HepG2 (cell line): ENCODE measurements around the gene BRCA1. TPM values are rescaled to one million over a fixed set of nuclear protein-coding genes. Genes with fewer than 3 reads are reported as not detected.

ENCODE experiments used
- CCAR2 ChIP-seq: fragments of 200-400 bp; formaldehyde crosslinking; optimal IDR thresholded peaks from 2 replicates; pipeline ENCODE3; 2018; ENCODE audit warnings: low read depth, mild to moderate bottlenecking, low read length, moderate library complexity
- FOXM1 ChIP-seq: sonication (generic); formaldehyde crosslinking; IDR thresholded peaks from 2 replicates; pipeline ENCODE4 v1.5.0; 2020; ENCODE audit warnings: missing genetic modification reagents
- HOXA3 ChIP-seq: sonication (generic); formaldehyde crosslinking; IDR thresholded peaks from 2 replicates; pipeline ENCODE4 v1.5.0; 2020; ENCODE audit warnings: missing genetic modification reagents
- MAX ChIP-seq: IDR thresholded peaks from 2 replicates; pipeline ENCODE4 v1.6.1; 2012; ENCODE audit warnings: inconsistent platforms
- TBL1XR1 ChIP-seq: fragments of 150-350 bp; IDR thresholded peaks from 2 replicates; pipeline ENCODE4 v1.6.1; 2014; ENCODE audit warnings: borderline replicate concordance, low read length; ENCODE audit not compliant: partially characterized antibody
- TEAD2 ChIP-seq: sonication (generic); formaldehyde crosslinking; IDR thresholded peaks from 2 replicates; pipeline ENCODE4 v1.9.0; 2021; ENCODE audit warnings: missing genetic modification reagents
- THAP11 ChIP-seq: IDR thresholded peaks from 2 replicates; pipeline ENCODE4 v1.6.1; 2016; ENCODE audit warnings: missing biosample characterization, missing genetic modification reagents
- ZNF224 ChIP-seq: sonication (generic); formaldehyde crosslinking; IDR thresholded peaks from 2 replicates; pipeline ENCODE4 v1.5.0; 2020; ENCODE audit warnings: mild to moderate bottlenecking, missing genetic modification reagents
- ZNF263 ChIP-seq: sonication (generic); formaldehyde crosslinking; IDR thresholded peaks from 2 replicates; pipeline ENCODE4 v1.4.0; 2020; ENCODE audit warnings: missing genetic modification reagents
- ZNF329 ChIP-seq: sonication (generic); formaldehyde crosslinking; IDR thresholded peaks from 2 replicates; pipeline ENCODE4 v1.9.0; 2021; ENCODE audit warnings: low read depth, mild to moderate bottlenecking, missing genetic modification reagents
- ZNF33B ChIP-seq: sonication (generic); formaldehyde crosslinking; IDR thresholded peaks from 2 replicates; pipeline ENCODE4 v1.5.1; 2020; ENCODE audit warnings: mild to moderate bottlenecking, missing genetic modification reagents
- ZNF468 ChIP-seq: sonication (generic); formaldehyde crosslinking; IDR thresholded peaks from 2 replicates; pipeline ENCODE4 v1.8.0; 2022; ENCODE audit warnings: mild to moderate bottlenecking, moderate library complexity, missing genetic modification reagents
- ZNF562 ChIP-seq: sonication (generic); formaldehyde crosslinking; IDR thresholded peaks from 2 replicates; pipeline ENCODE4 v1.8.0; 2022; ENCODE audit warnings: missing genetic modification reagents, borderline replicate concordance
- ZNF770 ChIP-seq: sonication (generic); formaldehyde crosslinking; IDR thresholded peaks from 2 replicates; pipeline ENCODE4 v1.5.0; 2020; ENCODE audit warnings: mild to moderate bottlenecking, missing genetic modification reagents
- ZNF878 ChIP-seq: sonication (generic); formaldehyde crosslinking; IDR thresholded peaks from 2 replicates; pipeline ENCODE4 v1.8.1; 2023; ENCODE audit warnings: mild to moderate bottlenecking, missing genetic modification reagents, moderate library complexity
- ZSCAN21 ChIP-seq: sonication (generic); formaldehyde crosslinking; IDR thresholded peaks from 2 replicates; pipeline ENCODE4 v1.8.0; 2022; ENCODE audit warnings: mild to moderate bottlenecking, missing genetic modification reagents, moderate library complexity, borderline replicate concordance
- polyA plus RNA-seq, 8 experiments: library from polyadenylated mRNA; depleted of rRNA in 3 of 8; stranded (reverse) in 7 of 8; unstranded in 1 of 8; fragments of >200 nt; fragmentation: Illumina TruSeq in 4 of 8; extraction: Trizol in 4 of 8; gene quantifications; 2 replicates each; pipeline versions ENCODE4 v1.2.1 to v1.2.3, GENCODE V29; 2011 to 2016; ENCODE audit warnings: low read depth in 4 of 8, missing spikeins in 1 of 8, mixed read lengths in 1 of 8; ENCODE audit not compliant: insufficient read depth in 1 of 8
- total RNA-seq, 5 experiments: library from RNA; depleted of rRNA; stranded (reverse); fragments of >200 nt; fragmentation: Illumina TruSeq; extraction: Trizol; gene quantifications; 2 replicates each; pipeline ENCODE4 v1.2.3, GENCODE V29; 2016; ENCODE audit warnings: low read depth in 1 of 5
- TF ChIP-seq, protein P1 (sequence below): sonication (generic); formaldehyde crosslinking; IDR thresholded peaks from 2 replicates; pipeline ENCODE4 v1.4.0; 2020; ENCODE audit warnings: missing genetic modification reagents, borderline replicate concordance
- TF ChIP-seq, protein P2 (sequence below): sonication (generic); formaldehyde crosslinking; IDR thresholded peaks from 2 replicates; pipeline ENCODE4 v1.4.0; 2020; ENCODE audit warnings: mild to moderate bottlenecking, missing genetic modification reagents
- TF ChIP-seq, protein P3 (sequence below): sonication (generic); formaldehyde crosslinking; IDR thresholded peaks from 2 replicates; pipeline ENCODE4 v1.8.1; 2022; ENCODE audit warnings: low read depth, mild to moderate bottlenecking, missing genetic modification reagents

Gene BRCA1
- total and polyA plus RNA-seq, 2 of the 13 experiments (the other 11 are each of a cell fraction or from before 2014, with no cell fraction given), result 13.3 to 37.5 TPM

- TF ChIP-seq, protein P1, sequence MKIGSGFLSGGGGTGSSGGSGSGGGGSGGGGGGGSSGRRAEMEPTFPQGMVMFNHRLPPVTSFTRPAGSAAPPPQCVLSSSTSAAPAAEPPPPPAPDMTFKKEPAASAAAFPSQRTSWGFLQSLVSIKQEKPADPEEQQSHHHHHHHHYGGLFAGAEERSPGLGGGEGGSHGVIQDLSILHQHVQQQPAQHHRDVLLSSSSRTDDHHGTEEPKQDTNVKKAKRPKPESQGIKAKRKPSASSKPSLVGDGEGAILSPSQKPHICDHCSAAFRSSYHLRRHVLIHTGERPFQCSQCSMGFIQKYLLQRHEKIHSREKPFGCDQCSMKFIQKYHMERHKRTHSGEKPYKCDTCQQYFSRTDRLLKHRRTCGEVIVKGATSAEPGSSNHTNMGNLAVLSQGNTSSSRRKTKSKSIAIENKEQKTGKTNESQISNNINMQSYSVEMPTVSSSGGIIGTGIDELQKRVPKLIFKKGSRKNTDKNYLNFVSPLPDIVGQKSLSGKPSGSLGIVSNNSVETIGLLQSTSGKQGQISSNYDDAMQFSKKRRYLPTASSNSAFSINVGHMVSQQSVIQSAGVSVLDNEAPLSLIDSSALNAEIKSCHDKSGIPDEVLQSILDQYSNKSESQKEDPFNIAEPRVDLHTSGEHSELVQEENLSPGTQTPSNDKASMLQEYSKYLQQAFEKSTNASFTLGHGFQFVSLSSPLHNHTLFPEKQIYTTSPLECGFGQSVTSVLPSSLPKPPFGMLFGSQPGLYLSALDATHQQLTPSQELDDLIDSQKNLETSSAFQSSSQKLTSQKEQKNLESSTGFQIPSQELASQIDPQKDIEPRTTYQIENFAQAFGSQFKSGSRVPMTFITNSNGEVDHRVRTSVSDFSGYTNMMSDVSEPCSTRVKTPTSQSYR (CRISPR knock-in tag), result peak; percentile 49; the same call in 1 of the 2 replicates
- TF ChIP-seq HOXA3 (CRISPR knock-in tag) (peak; percentile 99), TEAD2 (CRISPR knock-in tag) (no peak), ZNF329 (CRISPR knock-in tag) (no peak), MAX (peak; percentile 95), ZNF468 (no peak), TBL1XR1 (peak; percentile 43), ZNF263 (CRISPR knock-in tag) (no peak; the same call in 1 of the 2 replicates), ZNF878 (CRISPR knock-in tag) (peak; percentile 80; the same call in 1 of the 2 replicates), ZNF770 (CRISPR knock-in tag) (no peak; the same call in 1 of the 2 replicates), ZSCAN21 (CRISPR knock-in tag) (peak; percentile 76), ZNF33B (CRISPR knock-in tag) (no peak), THAP11 (CRISPR knock-in tag) (peak; percentile 93), ZNF562 (CRISPR knock-in tag) (no peak), CCAR2 (no peak), ZNF224 (CRISPR knock-in tag) (no peak), FOXM1 (CRISPR knock-in tag) (no peak)
- TF ChIP-seq, protein P2, sequence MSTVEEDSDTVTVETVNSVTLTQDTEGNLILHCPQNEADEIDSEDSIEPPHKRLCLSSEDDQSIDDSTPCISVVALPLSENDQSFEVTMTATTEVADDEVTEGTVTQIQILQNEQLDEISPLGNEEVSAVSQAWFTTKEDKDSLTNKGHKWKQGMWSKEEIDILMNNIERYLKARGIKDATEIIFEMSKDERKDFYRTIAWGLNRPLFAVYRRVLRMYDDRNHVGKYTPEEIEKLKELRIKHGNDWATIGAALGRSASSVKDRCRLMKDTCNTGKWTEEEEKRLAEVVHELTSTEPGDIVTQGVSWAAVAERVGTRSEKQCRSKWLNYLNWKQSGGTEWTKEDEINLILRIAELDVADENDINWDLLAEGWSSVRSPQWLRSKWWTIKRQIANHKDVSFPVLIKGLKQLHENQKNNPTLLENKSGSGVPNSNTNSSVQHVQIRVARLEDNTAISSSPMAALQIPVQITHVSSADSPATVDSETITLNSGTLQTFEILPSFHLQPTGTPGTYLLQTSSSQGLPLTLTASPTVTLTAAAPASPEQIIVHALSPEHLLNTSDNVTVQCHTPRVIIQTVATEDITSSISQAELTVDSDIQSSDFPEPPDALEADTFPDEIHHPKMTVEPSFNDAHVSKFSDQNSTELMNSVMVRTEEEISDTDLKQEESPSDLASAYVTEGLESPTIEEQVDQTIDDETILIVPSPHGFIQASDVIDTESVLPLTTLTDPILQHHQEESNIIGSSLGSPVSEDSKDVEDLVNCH (CRISPR knock-in tag), result no peak
- TF ChIP-seq, protein P3, sequence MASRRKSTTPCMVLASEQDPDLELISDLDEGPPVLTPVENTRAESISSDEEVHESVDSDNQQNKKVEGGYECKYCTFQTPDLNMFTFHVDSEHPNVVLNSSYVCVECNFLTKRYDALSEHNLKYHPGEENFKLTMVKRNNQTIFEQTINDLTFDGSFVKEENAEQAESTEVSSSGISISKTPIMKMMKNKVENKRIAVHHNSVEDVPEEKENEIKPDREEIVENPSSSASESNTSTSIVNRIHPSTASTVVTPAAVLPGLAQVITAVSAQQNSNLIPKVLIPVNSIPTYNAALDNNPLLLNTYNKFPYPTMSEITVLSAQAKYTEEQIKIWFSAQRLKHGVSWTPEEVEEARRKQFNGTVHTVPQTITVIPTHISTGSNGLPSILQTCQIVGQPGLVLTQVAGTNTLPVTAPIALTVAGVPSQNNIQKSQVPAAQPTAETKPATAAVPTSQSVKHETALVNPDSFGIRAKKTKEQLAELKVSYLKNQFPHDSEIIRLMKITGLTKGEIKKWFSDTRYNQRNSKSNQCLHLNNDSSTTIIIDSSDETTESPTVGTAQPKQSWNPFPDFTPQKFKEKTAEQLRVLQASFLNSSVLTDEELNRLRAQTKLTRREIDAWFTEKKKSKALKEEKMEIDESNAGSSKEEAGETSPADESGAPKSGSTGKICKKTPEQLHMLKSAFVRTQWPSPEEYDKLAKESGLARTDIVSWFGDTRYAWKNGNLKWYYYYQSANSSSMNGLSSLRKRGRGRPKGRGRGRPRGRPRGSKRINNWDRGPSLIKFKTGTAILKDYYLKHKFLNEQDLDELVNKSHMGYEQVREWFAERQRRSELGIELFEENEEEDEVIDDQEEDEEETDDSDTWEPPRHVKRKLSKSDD (CRISPR knock-in tag), result peak; percentile 95
Observed at GRCh38 chr17:43125133-43125966, at the start of gene BRCA1 (continued).
